SIG-M5 treated with dmso at 0.1 percent for 504 hours (cell line): ENCODE measurements around the gene MACO1.
"Not testable (repeated sequence)": the region's sequence is repeated elsewhere in the genome, so short reads cannot be mapped to it uniquely, and the experiment has no call there.

Source experiments
- DNase-seq: peaks from one replicate; lab custom pipeline; 2025; ENCODE audit not compliant: unreplicated experiment; lab: John Stamatoyannopoulos, UW

Gene MACO1, protein sequence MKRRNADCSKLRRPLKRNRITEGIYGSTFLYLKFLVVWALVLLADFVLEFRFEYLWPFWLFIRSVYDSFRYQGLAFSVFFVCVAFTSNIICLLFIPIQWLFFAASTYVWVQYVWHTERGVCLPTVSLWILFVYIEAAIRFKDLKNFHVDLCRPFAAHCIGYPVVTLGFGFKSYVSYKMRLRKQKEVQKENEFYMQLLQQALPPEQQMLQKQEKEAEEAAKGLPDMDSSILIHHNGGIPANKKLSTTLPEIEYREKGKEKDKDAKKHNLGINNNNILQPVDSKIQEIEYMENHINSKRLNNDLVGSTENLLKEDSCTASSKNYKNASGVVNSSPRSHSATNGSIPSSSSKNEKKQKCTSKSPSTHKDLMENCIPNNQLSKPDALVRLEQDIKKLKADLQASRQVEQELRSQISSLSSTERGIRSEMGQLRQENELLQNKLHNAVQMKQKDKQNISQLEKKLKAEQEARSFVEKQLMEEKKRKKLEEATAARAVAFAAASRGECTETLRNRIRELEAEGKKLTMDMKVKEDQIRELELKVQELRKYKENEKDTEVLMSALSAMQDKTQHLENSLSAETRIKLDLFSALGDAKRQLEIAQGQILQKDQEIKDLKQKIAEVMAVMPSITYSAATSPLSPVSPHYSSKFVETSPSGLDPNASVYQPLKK

DNA sequence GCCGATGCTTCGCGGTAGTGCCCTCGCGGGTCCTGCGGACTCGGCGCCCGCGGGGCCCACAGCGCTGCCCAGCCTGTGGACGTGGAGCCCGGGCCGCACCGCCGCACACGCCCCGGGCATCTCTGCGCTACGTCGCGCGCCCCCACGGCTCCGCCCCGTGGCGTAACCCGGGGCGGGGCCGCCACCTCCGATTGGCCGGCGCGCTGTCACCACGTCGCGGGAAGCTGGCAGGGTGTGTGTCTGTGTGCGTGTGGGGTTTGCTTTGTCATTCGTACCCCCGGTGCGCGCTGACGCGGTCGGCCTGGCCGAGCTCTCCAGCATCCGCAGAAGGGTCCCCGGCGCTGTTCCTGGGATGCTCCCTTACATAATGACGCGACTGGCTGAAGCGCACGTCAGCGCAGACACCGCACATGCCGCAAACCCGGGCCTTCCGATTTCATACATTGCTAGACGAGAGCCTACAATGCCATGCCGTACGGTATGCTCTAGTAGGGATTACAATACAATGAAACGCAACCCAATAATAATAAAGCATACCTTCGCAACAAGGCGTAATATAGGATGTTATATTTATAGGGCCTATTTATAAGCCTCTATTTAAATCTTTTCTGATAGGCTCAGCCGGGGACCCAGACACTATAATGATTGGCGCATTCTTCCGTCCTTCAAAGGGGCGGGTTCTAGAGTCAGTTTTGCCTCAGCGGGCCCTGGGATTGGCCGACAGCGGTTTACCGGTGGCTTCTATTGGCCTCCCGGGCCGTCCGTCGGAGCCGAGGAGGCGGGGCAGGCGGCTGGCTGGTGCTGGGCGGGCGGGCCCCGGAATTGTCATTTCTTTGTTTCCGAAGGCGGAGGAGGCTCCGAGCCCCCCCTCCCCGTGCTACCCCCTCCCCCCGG, at the start of gene MACO1:
Gene MACO1 (plus strand): TSS at position 825 of the 894 bp plus-strand sequence. CDS start 202 bp downstream, outside the sequence.
- peak; percentile 94 for DNase-seq

- DNase-seq = not testable (repeated sequence)
Observed at GRCh38 chr1:25382543-25382942, 48.2 kb upstream of the MACO1 start.

- DNase-seq = not testable (repeated sequence)
Observed at GRCh38 chr1:25383090-25383489, 47.6 kb upstream of the MACO1 start.

GRCh38 chr1:25383875-25384274, 46.8 kb upstream of the MACO1 start:
- DNase-seq = not testable (repeated sequence)

- DNase-seq = not testable (repeated sequence)
Observed at GRCh38 chr1:25387096-25387495, 43.6 kb upstream of the MACO1 start.

DNA sequence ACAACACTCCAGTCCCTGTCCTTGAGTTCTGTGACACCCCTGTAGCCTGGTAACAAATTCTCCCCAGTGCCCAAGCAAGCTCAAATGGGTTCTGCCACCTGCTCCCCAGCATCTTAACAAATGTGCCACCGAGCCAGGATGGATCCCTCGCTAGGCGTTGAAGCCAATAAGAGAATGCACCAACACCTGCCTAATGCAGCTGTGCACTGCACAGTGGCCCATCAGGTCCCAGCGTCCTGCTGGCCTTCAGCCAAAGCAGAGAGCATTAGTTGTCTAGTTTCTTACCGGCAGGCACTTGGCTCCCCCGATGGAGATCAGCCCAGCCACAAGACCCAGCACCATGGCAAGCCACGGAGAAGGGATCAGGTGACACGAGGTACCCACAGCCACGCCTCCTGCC, 42.0 kb upstream of the MACO1 start:
- not testable (repeated sequence) for DNase-seq

GRCh38 chr1:25389721-25390120, 41.0 kb upstream of the MACO1 start:
- DNase-seq = not testable (repeated sequence)

DNA sequence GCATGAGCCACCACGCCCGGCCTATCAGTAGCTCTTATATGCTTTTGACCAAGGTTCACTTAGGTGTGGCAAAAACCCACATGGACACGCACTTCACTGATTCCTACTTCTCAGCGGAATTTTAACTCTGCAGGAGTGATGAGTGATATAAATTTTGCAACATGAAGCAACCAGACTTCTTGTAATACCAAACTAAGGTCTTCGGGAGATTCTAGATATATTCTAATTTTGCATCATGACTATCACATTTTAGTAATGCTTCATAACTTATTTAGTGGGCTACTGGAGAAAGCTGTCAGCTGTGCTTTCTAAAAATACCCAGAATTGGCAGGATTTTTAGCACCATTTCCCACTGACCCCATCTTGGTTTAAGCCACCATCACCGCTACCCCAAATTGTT, 37.9 kb upstream of the MACO1 start:
- DNase-seq = no peak

DNA sequence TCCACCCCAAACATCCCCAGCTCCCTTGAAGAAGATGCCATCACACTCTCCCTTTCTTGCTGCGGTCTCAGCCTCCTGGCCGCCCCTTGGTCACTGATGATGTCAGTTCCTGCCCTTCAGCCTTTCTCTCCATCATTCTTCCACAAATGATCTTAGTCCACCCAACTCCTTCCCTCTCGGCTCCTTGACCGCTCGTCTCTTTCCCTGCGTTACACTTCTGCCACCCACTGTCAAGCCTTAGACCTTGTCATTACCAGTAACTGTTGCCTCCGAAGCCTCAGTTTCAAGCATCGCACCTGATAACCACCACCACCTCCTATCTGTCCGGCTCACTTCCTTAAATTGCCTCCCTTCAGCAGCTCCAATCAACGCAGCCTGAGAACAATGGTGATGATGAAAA, 33.1 kb upstream of the MACO1 start:
- DNase-seq = not testable (repeated sequence)

DNA sequence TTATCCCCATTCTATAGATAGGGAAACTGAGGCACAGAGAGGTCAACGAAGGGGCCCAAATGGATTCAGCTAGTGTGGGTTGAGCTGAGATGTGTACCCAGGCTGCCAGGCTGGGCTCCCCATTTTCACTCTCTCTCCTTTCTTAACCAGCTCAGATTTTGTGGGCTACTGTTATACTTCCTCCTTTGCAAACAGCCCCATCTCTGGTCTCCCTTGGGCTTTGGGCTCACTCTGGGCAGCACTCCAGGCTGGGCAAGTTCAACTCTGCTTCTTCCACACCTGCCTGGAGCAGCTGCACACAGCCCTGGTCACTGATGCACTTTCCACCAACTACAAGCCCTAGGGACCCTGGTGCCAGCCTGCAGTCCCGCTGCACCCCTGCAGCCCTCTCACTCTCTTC, 32.6 kb upstream of the MACO1 start:
- DNase-seq = not testable (repeated sequence)

DNA sequence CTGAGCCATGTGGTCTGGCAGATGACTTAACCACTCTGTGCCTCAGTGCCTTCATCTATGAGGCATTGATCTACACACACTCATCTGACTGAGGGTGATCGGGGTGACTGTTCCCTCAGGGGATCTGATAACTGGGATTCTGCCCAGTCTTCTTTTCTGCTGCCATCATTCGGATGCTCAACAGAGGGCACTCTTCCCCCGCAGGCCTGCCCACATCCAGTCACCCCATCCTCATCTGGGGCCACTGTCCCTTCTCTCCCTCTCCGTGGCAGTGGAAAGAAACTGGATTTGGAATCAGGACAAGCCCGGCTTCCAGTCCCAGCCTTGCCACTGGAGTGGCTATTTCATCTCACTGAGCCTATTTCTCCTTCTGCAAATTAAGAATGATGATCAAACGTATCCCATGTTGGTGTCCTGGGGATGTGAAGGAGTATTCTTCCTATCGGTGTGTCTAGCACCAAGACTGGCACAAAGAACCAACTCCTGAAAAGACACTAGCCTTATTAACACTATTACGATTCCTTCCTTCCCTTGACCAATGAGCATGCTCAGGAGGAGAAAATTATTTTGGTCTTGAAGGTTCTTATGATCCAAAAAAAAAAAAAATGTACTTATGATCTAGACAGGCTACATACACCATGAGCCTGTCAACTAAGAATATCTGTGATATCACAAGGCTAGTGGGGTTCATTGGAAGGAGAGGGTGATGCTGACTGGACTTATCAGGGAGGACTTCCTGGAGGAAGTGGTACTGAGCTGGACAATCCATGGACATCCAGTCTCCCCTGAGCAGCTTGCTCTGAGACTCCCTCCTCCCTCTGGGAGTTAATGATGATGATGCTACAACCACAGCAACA, 27.5 kb upstream of the MACO1 start:
- DNase-seq = not testable (repeated sequence)

DNA sequence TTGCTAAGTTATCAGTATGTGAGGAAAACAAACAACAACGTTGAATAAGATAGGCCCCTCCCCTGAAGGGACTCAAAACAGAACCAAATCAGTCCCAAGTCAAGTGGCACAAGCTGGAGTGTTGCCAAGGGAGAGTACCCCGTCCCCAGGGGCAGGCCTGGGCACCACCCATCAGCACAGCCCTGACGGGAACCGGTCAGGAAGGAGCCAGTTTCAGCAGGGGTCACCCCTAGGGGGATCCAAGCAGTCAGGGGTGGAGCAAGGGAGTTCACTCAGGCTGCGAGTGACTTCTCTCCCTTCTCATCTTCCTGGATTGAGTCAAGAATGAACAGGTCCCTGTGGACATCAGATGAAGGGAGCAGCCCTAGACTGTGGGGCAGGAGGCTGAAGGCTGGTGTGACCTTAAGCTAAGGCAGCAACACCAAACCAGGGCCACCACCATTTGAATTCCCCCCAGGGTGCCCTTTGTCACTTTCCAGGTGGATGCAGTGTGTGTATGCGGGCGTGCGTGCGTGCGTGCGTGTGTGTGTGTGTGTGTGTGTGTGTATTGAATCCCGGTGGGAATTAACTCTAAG, 24.9 kb upstream of the MACO1 start:
- not testable (repeated sequence) for DNase-seq

DNA sequence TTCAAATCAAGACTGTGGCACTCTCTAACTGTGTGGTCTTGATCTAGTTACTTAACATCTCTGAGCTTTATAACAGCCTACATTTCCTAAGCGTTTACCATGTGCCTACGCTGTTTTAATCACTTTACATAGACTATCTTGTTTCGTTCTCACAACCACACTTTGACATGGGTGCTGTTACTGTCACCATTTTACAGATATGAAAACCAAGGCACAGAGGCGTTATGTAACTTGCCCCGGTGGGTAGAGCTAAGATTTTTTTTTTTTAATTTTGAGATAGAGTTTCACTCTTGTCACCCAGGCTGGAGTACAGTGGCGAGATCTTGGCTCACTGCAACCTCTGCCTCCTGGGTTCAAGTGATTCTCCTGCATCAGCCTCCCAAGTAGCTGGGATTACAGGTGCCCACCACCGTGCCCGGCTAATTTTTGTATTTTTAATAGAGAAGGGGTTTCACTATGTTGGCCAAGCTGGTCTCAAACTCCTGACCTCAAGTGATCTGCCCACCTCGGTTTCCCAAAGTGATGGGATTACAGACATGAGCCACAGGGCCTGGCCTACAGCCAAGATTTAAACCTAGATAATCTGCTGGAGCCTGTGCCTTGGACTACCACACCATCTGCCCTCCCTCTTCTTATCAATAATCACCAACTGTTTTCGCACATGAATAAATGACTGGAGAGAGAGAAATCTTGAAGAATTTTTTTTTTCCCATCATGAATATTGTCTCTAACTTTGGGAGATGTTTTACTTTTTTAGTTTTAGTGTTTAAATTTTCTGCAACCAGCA, 20.9 kb upstream of the MACO1 start:
- not testable (repeated sequence) for DNase-seq

- not testable (repeated sequence) for DNase-seq
Observed at GRCh38 chr1:25412872-25413623, 17.6 kb upstream of the MACO1 start.

GRCh38 chr1:25414157-25414556, 16.5 kb upstream of the MACO1 start:
- DNase-seq = not testable (repeated sequence)

- DNase-seq = peak; percentile 21
Observed at GRCh38 chr1:25414578-25414977, 16.1 kb upstream of the MACO1 start.

- DNase-seq = not testable (repeated sequence)
Observed at GRCh38 chr1:25417280-25417679, 13.4 kb upstream of the MACO1 start.

- DNase-seq = not testable (repeated sequence)
Observed at GRCh38 chr1:25419339-25419738, 11.4 kb upstream of the MACO1 start.
